Kidney (tissue), 14 donors: Measurements from ENCODE around the gene CDH12. TPM values are rescaled to one million over a fixed set of nuclear protein-coding genes. Genes with fewer than 3 reads are reported as not detected.

Experiments
- DNase-seq, 5 donors: peaks; one replicate each; pipeline ENCODE4 v3.0.0-alpha.2; 2013 to 2020
- FAIRE-seq: peaks from 2 replicates; lab custom pipeline; 2012; peaks lifted over from hg19 to GRCh38; lab: Jason Lieb, UNC
- H3K27ac ChIP-seq, 2 donors: one replicate each; pipeline ENCODE4 v1.7.0; 2013; ENCODE audit warnings: low read depth in 2 of 2, low read length in 2 of 2, inconsistent platforms in 1 of 2
- H3K27me3 ChIP-seq: one replicate; pipeline ENCODE4 v1.7.1; 2013; ENCODE audit warnings: low read length, inconsistent platforms; ENCODE audit not compliant: control insufficient read depth, insufficient read depth
- H3K36me3 ChIP-seq, 3 donors: one replicate each; pipeline versions ENCODE4 v1.7.0 to v1.7.1; 2013; ENCODE audit warnings: low read length in 3 of 3, control low read depth in 1 of 3, inconsistent platforms in 1 of 3; ENCODE audit not compliant: insufficient read depth in 3 of 3, control insufficient read depth in 2 of 3
- H3K4me1 ChIP-seq, 3 donors: one replicate each; pipeline versions ENCODE4 v1.7.0 to v1.7.1; 2013; ENCODE audit warnings: low read length in 3 of 3, inconsistent platforms in 1 of 3, low read depth in 1 of 3; ENCODE audit not compliant: control insufficient read depth in 2 of 3, insufficient read depth in 2 of 3
- H3K4me3 ChIP-seq, 3 donors: one replicate each; pipeline versions ENCODE4 v1.7.0 to v1.8.1; 2013; ENCODE audit warnings: low read length in 3 of 3, control low read depth in 1 of 3, inconsistent platforms in 1 of 3
- H3K9ac ChIP-seq, 3 donors: one replicate each; pipeline versions ENCODE4 v1.7.0 to v1.7.1; 2013; ENCODE audit warnings: low read length in 3 of 3, control low read depth in 1 of 3, inconsistent platforms in 1 of 3
- H3K9me3 ChIP-seq, 3 donors: one replicate each; pipeline versions ENCODE4 v1.7.0 to v1.7.1; 2013; ENCODE audit warnings: low read length in 3 of 3, control low read depth in 1 of 3, inconsistent platforms in 1 of 3; ENCODE audit not compliant: control insufficient read depth in 2 of 3, insufficient read depth in 1 of 3
- intact Hi-C: fragments of 100-400 bp; cut with DNase I; formaldehyde crosslinking; loops from one replicate; pipeline ENCODE4 v1.11.1; 2022
- polyA plus RNA-seq: library from polyadenylated mRNA; stranded (reverse); fragments of 350-450 nt; fragmentation: Illumina TruSeq; extraction: RNeasy Lipid Tissue Mini Kit (QIAGEN cat#74804); gene quantifications from one replicate; pipeline ENCODE4 v1.2.3, GENCODE V29; 2014; ENCODE audit warnings: low read depth, low replicate concordance; ENCODE audit not compliant: insufficient read depth
- total RNA-seq: library from RNA; stranded (reverse); fragmentation: NEBNext Ultra II Directional; extraction: Animal tissue kit (Norgen Biotek cat#: 25700); gene quantifications from one replicate; pipeline ENCODE4 v1.2.1, GENCODE V29; 2021
- TF ChIP-seq, protein P1 (sequence below): IDR thresholded peaks from 3 replicates; pipeline ENCODE4 v1.5.1; 2012; ENCODE audit warnings: mild to moderate bottlenecking, moderate library complexity, borderline replicate concordance; ENCODE audit not compliant: insufficient read depth; ENCODE audit errors: extremely low read depth
- donor health status: control.
- donor health status: control.
- donor health status: control.
- donor health status: control.
- donor health status: control.
- donor health status: DM: yes; HTN: yes; CAD: no.
- donor health status: Normal renal cell carcinoma (clear cell type).

Gene CDH12
- total and polyA plus RNA-seq, 2 donors from 2014 or later: 0.17 TPM; not detected in 1

DNA sequence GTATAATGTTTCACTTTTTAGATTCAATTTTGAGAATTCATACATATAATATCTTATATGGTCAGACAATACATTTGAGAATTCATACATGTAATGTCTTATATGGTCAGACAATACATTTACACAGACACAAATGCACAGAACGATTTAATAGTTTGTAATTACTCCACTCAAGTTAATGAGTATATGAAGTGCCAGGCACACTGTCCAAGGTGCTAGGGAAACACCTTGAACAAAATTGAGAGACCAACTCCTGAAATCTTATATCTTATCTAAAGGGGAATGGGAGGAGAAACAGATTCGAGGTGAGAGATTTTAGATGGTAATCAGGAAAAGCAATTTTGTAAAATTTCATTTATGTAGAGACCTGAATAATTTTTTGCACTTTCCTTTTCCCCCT, 994.7 kb downstream of the CDH12 start:
- no peaks in the 10 kb centered on the region for H3K27me3 ChIP-seq
- H3K9me3 ChIP-seq: no peaks in the 10 kb centered on the region
- DNase-seq (no peak), FAIRE-seq (no peak)
- H3K4me3 ChIP-seq: no peak overlapping the region
- TF ChIP-seq, protein P1, sequence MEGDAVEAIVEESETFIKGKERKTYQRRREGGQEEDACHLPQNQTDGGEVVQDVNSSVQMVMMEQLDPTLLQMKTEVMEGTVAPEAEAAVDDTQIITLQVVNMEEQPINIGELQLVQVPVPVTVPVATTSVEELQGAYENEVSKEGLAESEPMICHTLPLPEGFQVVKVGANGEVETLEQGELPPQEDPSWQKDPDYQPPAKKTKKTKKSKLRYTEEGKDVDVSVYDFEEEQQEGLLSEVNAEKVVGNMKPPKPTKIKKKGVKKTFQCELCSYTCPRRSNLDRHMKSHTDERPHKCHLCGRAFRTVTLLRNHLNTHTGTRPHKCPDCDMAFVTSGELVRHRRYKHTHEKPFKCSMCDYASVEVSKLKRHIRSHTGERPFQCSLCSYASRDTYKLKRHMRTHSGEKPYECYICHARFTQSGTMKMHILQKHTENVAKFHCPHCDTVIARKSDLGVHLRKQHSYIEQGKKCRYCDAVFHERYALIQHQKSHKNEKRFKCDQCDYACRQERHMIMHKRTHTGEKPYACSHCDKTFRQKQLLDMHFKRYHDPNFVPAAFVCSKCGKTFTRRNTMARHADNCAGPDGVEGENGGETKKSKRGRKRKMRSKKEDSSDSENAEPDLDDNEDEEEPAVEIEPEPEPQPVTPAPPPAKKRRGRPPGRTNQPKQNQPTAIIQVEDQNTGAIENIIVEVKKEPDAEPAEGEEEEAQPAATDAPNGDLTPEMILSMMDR: no peak
- intact Hi-C loops: no loop called here
- H3K9ac ChIP-seq: no peak overlapping the region
- no peaks in the 10 kb centered on the region for H3K4me1 ChIP-seq
- H3K36me3 ChIP-seq: no peaks in the 10 kb centered on the region
- H3K27ac ChIP-seq: no peak overlapping the region

DNA sequence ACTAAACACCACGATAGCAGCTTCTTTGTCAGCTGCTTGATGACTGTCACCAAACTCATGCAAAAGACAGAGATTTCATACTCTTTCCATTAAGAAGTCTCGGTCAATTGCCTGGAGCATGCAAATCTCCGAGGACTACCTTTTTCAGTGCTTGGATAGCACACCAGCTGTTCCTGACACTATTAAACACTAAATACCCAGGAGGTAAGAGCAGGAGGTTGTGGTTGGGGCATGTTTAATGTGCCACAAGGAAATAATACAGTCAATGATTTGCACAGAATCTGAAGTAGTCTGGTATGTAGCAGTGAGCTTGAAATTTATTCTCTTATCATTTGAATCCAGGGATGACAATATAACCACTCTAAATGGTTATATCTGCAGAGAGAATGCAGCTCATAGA, 996.2 kb downstream of the CDH12 start:
- H3K4me1 ChIP-seq: no peaks in the 10 kb centered on the region
- H3K27me3 ChIP-seq: no peaks in the 10 kb centered on the region
- no peak overlapping the region for H3K9ac ChIP-seq
- H3K27ac ChIP-seq: no peak overlapping the region
- no peaks in the 10 kb centered on the region for H3K36me3 ChIP-seq
- intact Hi-C loops: no loop called here
- DNase-seq (no peak), FAIRE-seq (no peak)
- TF ChIP-seq, protein P1: no peak
- no peak overlapping the region for H3K4me3 ChIP-seq
- no peaks in the 10 kb centered on the region for H3K9me3 ChIP-seq

DNA sequence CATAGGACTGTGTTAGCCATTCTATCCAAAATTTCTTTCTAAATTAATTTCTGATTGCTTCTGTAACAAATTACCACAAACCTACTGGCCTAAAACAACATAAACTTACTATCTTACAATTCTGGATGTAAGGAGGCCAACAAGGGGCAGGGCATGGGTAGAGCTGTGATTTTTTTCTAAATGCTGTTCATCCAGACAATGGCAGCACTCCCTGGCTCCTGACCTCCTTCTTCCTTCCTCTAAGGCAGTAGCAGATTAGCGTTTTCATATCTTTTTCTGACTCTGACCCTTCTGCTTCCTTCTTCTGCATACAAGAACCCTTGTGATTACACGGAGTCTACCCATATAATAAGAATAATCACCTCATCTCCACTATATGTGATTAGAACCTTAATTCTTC, 1005.8 kb downstream of the CDH12 start:
- H3K4me3 ChIP-seq: no peak overlapping the region
- no peaks in the 10 kb centered on the region for H3K9me3 ChIP-seq
- H3K36me3 ChIP-seq: no peaks in the 10 kb centered on the region
- FAIRE-seq (no peak), DNase-seq (no peak)
- no peaks in the 10 kb centered on the region for H3K27me3 ChIP-seq
- no peak overlapping the region for H3K9ac ChIP-seq
- intact Hi-C loops: no loop called here
- no peak overlapping the region for H3K27ac ChIP-seq
- TF ChIP-seq, protein P1: no peak
- H3K4me1 ChIP-seq: no peaks in the 10 kb centered on the region

DNA sequence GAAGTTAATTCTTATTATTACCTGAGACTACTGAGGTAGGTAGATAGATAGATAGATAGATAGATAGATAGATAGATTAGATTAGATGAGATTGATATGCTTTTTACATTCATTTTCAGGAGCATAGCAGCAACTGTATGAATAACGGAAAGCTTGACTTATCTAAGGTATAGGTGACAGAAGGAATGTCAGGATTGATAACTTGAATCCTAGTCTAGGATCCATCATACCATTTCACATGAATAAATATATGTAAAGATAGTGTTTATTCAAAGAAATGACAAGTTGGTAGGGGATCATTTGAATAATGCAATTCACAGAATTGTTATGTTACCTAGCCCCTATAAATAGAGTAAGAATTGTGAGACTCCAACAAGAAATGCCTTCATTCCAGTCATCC, 1008.2 kb downstream of the CDH12 start:
- DNase-seq (no peak), FAIRE-seq (no peak)
- Histone ChIP-seq H3K36me3 (no peaks in the 10 kb centered on the region), H3K9ac (no peak overlapping the region), H3K27me3 (no peaks in the 10 kb centered on the region), H3K4me1 (no peaks in the 10 kb centered on the region), H3K4me3 (no peak overlapping the region), H3K9me3 (no peaks in the 10 kb centered on the region), H3K27ac (no peak overlapping the region)
- TF ChIP-seq, protein P1: no peak
- intact Hi-C loops: no loop called here
